ENCODE data around the gene TAAR1. TPM values are rescaled to one million over a fixed set of nuclear protein-coding genes. Genes with fewer than 3 reads are reported as not detected.

Gene TAAR1
- total RNA-seq, 1 experiment from 2014 or later, result not detected

- Mint-ChIP-seq H3K4me3 (no peak overlapping the region), H3K9me3 (peaks cover 0 to 3% of the 10 kb centered on the region in 2 experiments; a peak in 2 of 5 replicates), H3K36me3 (ENCODE audit: insufficient read depth in 1 of 3, low read depth in 3 of 3) (peaks cover 0 to 2% (median 2%) of the 10 kb centered on the region in 3 experiments; a peak in 1 of 7 replicates), H3K4me1 (peaks cover 4 to 10% of the 10 kb centered on the region in 2 experiments; a peak in 3 of 4 replicates), H3K27ac (no peak overlapping the region), H3K27me3 (ENCODE audit: low read depth) (no peaks in the 10 kb centered on the region)
- Histone ChIP-seq H2AK5ac (ENCODE audit: insufficient read length, low read length) (no peak overlapping the region), H3K27me3 (ENCODE audit: insufficient read depth, low read length) (no peaks in the 10 kb centered on the region), H4K20me1 (ENCODE audit: control insufficient read depth, insufficient read depth, insufficient read length) (no peaks in the 10 kb centered on the region), H3K56ac (ENCODE audit: insufficient read length, low read depth, low read length) (no peak overlapping the region), H2BK15ac (ENCODE audit: low read depth, low read length) (no peak overlapping the region), H2BK120ac (ENCODE audit: low read depth, low read length, poor library complexity, severe bottlenecking) (no peak overlapping the region), H3K4ac (ENCODE audit: low read depth, low read length) (no peak overlapping the region), H3K4me2 (ENCODE audit: insufficient read depth, insufficient read length, low read length) (no peak overlapping the region), H2BK20ac (ENCODE audit: low read depth, low read length, poor library complexity, severe bottlenecking) (no peak overlapping the region), H3K14ac (ENCODE audit: insufficient read depth, low read length) (no peak overlapping the region), H3K79me1 (ENCODE audit: insufficient read depth, low read depth, low read length, poor library complexity, severe bottlenecking) (no peaks in the 10 kb centered on the region), H4K8ac (replicated peaks; ENCODE audit: insufficient read length, low read depth, low read length) (no peak overlapping the region), H4K5ac (ENCODE audit: insufficient read length, low read depth, low read length) (no peak overlapping the region), H2BK5ac (ENCODE audit: insufficient read length, low read length) (no peak overlapping the region), H3K27ac (ENCODE audit: insufficient read length, low read depth, low read length) (no peak overlapping the region), H3K18ac (ENCODE audit: insufficient read length, low read depth, low read length) (no peak overlapping the region), H3K23me2 (ENCODE audit: insufficient read length, low read depth, low read length, poor library complexity, severe bottlenecking) (no peaks in the 10 kb centered on the region), H3K9me3 (ENCODE audit: control insufficient read depth, low read depth, low read length) (no peaks in the 10 kb centered on the region), H3T11ph (ENCODE audit: low read length) (no peak overlapping the region), H4K91ac (ENCODE audit: insufficient read length, low read depth, low read length) (no peak overlapping the region), H2AFZ (ENCODE audit: low read length) (no peak overlapping the region), H3K4me1 (ENCODE audit: insufficient read depth, low read length) (no peaks in the 10 kb centered on the region), H2BK12ac (ENCODE audit: insufficient read length, low read depth, low read length) (no peak overlapping the region), H3K79me2 (ENCODE audit: insufficient read depth, low read length) (no peaks in the 10 kb centered on the region), H3K9ac (ENCODE audit: extremely low read depth, insufficient read length, low read length) (no peak overlapping the region), H3K23ac (ENCODE audit: insufficient read length, low read depth, low read length) (no peak overlapping the region)
- no CpG with 5 or more reads among the region's 4 CpGs for WGBS (ENCODE audit: extremely low coverage, insufficient read length, low lambda C conversion rate)
- TF ChIP-seq CTCF (conservative IDR thresholded peaks at IDR 0.05), result no peak
- DNase-seq, result no peak
Measured at GRCh38 chr6:132634796-132635195, 24.2 kb downstream of the TAAR1 start.
